NCI-H2081 (cell line): ENCODE data around the gene LRRC10B.

Experiments
- DNase-seq, 2 experiments: peaks; one replicate each; lab custom pipeline; 2025; lab: John Stamatoyannopoulos, UW

Gene LRRC10B

GRCh38 chr11:61509043-61510029 is 787 bp downstream of the LRRC10B start:
- peak; percentile 74 to 88 for DNase-seq

- DNase-seq, result no peak
Measured at GRCh38 chr11:61510166-61510919, 1.8 kb downstream of the LRRC10B start.

GRCh38 chr11:61510974-61511373 is 2.4 kb downstream of the LRRC10B start:
- DNase-seq, result no peak

GRCh38 chr11:61511383-61511782 is 2.8 kb downstream of the LRRC10B start:
- no peak for DNase-seq

GRCh38 chr11:61512435-61512834 is 3.9 kb downstream of the LRRC10B start:
- DNase-seq, result peak; percentile 29 to 67

GRCh38 chr11:61513143-61513765 is 4.7 kb downstream of the LRRC10B start:
- no peak for DNase-seq

- DNase-seq, result no peak
Measured at GRCh38 chr11:61514050-61514917, 5.7 kb downstream of the LRRC10B start.

- DNase-seq, result no peak
Measured at GRCh38 chr11:61515686-61516085, 7.1 kb downstream of the LRRC10B start.

GRCh38 chr11:61516191-61516590 is 7.6 kb downstream of the LRRC10B start:
- DNase-seq, result no peak

GRCh38 chr11:61516675-61517572 is 8.4 kb downstream of the LRRC10B start:
- DNase-seq, result peak in 1 of 2 experiments; percentile 6

- no peak for DNase-seq
Measured at GRCh38 chr11:61518032-61518795, 9.7 kb downstream of the LRRC10B start.

GRCh38 chr11:61522881-61523280 is 14.3 kb downstream of the LRRC10B start:
- DNase-seq, result no peak

GRCh38 chr11:61524446-61524845 is 15.9 kb downstream of the LRRC10B start:
- no peak for DNase-seq

- no peak for DNase-seq
Measured at GRCh38 chr11:61524963-61525587, 16.5 kb downstream of the LRRC10B start.

- DNase-seq, result no peak
Measured at GRCh38 chr11:61526229-61526628, 17.7 kb downstream of the LRRC10B start.

GRCh38 chr11:61526956-61527731 is 18.6 kb downstream of the LRRC10B start:
- no peak for DNase-seq

- no peak for DNase-seq
Measured at GRCh38 chr11:61528114-61528513, 19.6 kb downstream of the LRRC10B start.

- DNase-seq, result no peak
Measured at GRCh38 chr11:61529537-61530225, 21.1 kb downstream of the LRRC10B start.
